Mesendoderm (in vitro differentiated cells): ENCODE results near the gene GNA14.
"Not testable (repeated sequence)": the region's sequence is repeated elsewhere in the genome, so short reads cannot be mapped to it uniquely, and the experiment has no call there.

ENCODE experiments used
- DNase-seq: peaks from one replicate; pipeline ENCODE4 v3.0.0; 2013
- H2AK5ac ChIP-seq: 2 replicates; pipeline ENCODE4 v1.6.1; 2013; ENCODE audit warnings: low read length, inconsistent platforms
- H2BK120ac ChIP-seq: 2 replicates; pipeline ENCODE4 v1.6.1; 2013; ENCODE audit warnings: low read depth, mild to moderate bottlenecking, low read length, moderate library complexity, mixed read lengths
- H2BK15ac ChIP-seq: replicated peaks from 2 replicates; pipeline ENCODE4 v1.6.1; 2013; ENCODE audit warnings: low read depth, mild to moderate bottlenecking, moderate library complexity
- H2BK5ac ChIP-seq: 2 replicates; pipeline ENCODE4 v1.6.1; 2013; ENCODE audit warnings: low read length, inconsistent platforms
- H3K18ac ChIP-seq: 2 replicates; pipeline ENCODE4 v1.6.1; 2013; ENCODE audit warnings: mild to moderate bottlenecking, low read length, mixed read lengths
- H3K23ac ChIP-seq: one replicate; pipeline ENCODE4 v1.6.1; 2013; ENCODE audit warnings: low read length
- H3K27ac ChIP-seq: 2 replicates; pipeline ENCODE4 v1.5.1; 2013; ENCODE audit warnings: low read depth, mild to moderate bottlenecking, inconsistent platforms, low read length, moderate library complexity
- H3K27me3 ChIP-seq: 2 replicates; pipeline ENCODE4 v1.6.1; 2013; ENCODE audit warnings: low read length, control low read depth, mild to moderate bottlenecking, inconsistent platforms; ENCODE audit not compliant: insufficient read depth, poor library complexity
- H3K36me3 ChIP-seq: 2 replicates; pipeline ENCODE4 v1.6.1; 2013; ENCODE audit warnings: low read length, inconsistent platforms; ENCODE audit not compliant: control insufficient read depth, insufficient read depth
- H3K4ac ChIP-seq: one replicate; pipeline ENCODE4 v1.6.1; 2013; ENCODE audit warnings: low read depth, mild to moderate bottlenecking, low read length, moderate library complexity
- H3K4me1 ChIP-seq: 2 replicates; pipeline ENCODE4 v1.6.1; 2013; ENCODE audit warnings: low read depth, low read length, inconsistent platforms; ENCODE audit not compliant: control insufficient read depth
- H3K4me2 ChIP-seq: 2 replicates; pipeline ENCODE4 v1.6.1; 2013; ENCODE audit warnings: low read length
- H3K4me3 ChIP-seq: 2 replicates; pipeline ENCODE4 v1.5.1; 2013; ENCODE audit warnings: mild to moderate bottlenecking, low read length
- H3K56ac ChIP-seq: one replicate; pipeline ENCODE4 v1.6.1; 2013; ENCODE audit warnings: low read length
- H3K79me1 ChIP-seq: 2 replicates; pipeline ENCODE4 v1.6.1; 2013; ENCODE audit warnings: low read length, inconsistent platforms
- H3K79me2 ChIP-seq: 2 replicates; pipeline ENCODE4 v1.6.1; 2013; ENCODE audit warnings: mild to moderate bottlenecking, low read length; ENCODE audit not compliant: control insufficient read depth, insufficient read depth
- H3K9ac ChIP-seq: 2 replicates; pipeline ENCODE4 v1.6.1; 2013; ENCODE audit warnings: low read length, inconsistent platforms
- H4K5ac ChIP-seq: one replicate; pipeline ENCODE4 v1.6.1; 2013; ENCODE audit warnings: low read length
- H4K8ac ChIP-seq: one replicate; pipeline ENCODE4 v1.6.1; 2013; ENCODE audit warnings: low read depth, mild to moderate bottlenecking, control low read depth, low read length, moderate library complexity
- WGBS: extraction: QIAGEN DNeasy Blood & Tissue Kit; methylation state at CpG from one replicate; pipeline ENCODE4 v1.1.7; 2013; ENCODE audit warnings: low lambda C conversion rate, missing lambda C conversion rate; ENCODE audit not compliant: insufficient coverage; ENCODE audit errors: extremely low coverage; 5-methylcytosine and 5-hydroxymethylcytosine counted together

The GNA14 gene

DNA sequence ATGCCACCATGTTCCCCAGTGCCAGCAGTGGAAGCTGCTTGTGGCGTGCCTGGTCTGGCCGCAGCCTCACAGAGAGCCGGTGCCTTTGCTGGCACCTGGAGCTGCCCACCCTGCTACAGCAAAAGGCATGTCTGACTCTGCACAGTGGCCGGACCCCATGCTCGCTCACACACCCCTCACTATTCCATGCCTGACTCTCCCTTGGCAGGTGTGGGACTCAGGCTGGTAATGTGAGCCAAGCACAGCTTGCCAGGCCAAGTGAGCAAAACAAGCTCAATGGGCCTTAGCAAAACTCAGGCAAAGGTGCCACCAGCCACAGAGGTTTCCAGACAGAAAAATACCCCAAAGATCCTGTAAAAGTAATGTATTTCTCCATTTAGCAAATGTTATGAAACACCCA lies 15.5 kb downstream of the GNA14 start:
- no peak overlapping the region for H2BK120ac ChIP-seq
- H3K18ac ChIP-seq = no peak overlapping the region
- H3K4me2 ChIP-seq = no peak overlapping the region
- H3K27me3 ChIP-seq = no peaks in the 10 kb centered on the region
- H3K79me2 ChIP-seq = no peaks in the 10 kb centered on the region
- H3K4me3 ChIP-seq = no peak overlapping the region
- no CpG with 5 or more reads among the region's 5 CpGs for whole genome bisulfite sequencing
- no peak for DNase-seq
- no peaks in the 10 kb centered on the region for H3K4me1 ChIP-seq
- H2AK5ac ChIP-seq = no peak overlapping the region
- no peak overlapping the region for H3K4ac ChIP-seq
- H4K5ac ChIP-seq = no peak overlapping the region
- no peak overlapping the region for H3K56ac ChIP-seq
- H3K27ac ChIP-seq = no peak overlapping the region
- no peak overlapping the region for H2BK15ac ChIP-seq
- H3K36me3 ChIP-seq = no peaks in the 10 kb centered on the region
- H3K9ac ChIP-seq = no peak overlapping the region
- no peak overlapping the region for H3K23ac ChIP-seq
- H3K79me1 ChIP-seq = no peaks in the 10 kb centered on the region
- H4K8ac ChIP-seq = no peak overlapping the region
- no peak overlapping the region for H2BK5ac ChIP-seq

DNA sequence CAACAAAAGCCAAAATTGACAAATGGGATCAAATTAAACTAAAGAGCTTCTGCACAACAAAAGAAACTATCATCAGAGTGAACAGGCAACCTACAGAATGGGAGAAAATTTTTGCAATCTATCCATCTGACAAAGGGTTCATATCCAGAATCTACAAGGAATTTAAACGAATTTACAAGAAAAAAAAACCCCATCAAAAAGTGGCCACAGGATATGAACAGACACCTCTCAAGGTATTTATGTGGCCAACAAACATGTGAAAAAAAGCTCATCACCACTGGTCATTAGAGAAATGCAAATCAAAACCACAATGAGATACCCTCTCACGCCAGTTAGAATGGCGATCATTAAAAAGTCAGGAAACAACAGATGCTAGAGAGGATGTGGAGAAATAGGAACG lies 19.3 kb downstream of the GNA14 start:
- H3K23ac ChIP-seq, H3K79me1 ChIP-seq, H3K4me2 ChIP-seq, H3K9ac ChIP-seq, H3K4me1 ChIP-seq, H3K36me3 ChIP-seq, H2BK15ac ChIP-seq, H2BK5ac ChIP-seq, DNase-seq, H2AK5ac ChIP-seq, H3K27me3 ChIP-seq, H2BK120ac ChIP-seq, H3K56ac ChIP-seq, H3K27ac ChIP-seq, H3K4ac ChIP-seq, H3K18ac ChIP-seq, H4K8ac ChIP-seq, H3K4me3 ChIP-seq, H3K79me2 ChIP-seq, H4K5ac ChIP-seq: not testable (repeated sequence)
- WGBS = no CpG with 5 or more reads among the region's 4 CpGs

DNA sequence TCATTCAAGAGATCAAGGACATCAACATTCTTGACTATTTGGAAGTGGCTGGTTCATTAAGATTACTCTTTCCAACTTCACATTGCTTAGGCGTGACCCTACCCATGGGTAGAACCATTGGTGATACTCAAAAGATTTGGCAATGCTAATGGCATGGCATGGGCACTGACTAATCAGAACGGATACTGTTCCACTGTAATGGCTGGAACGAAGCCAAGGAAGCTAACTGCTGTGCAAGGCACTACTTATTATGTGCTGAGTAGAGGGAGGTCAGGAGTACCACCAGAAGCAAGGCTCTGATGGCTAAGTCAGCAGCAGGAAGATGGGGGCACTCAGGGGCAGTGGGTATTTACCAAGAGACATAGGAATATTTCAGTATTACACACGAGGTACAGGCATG lies 31.9 kb downstream of the GNA14 start:
- Histone ChIP-seq H3K79me1 (no peaks in the 10 kb centered on the region), H2BK120ac (no peak overlapping the region), H3K56ac (no peak overlapping the region), H3K23ac (no peak overlapping the region), H3K4me1 (no peaks in the 10 kb centered on the region), H3K36me3 (no peaks in the 10 kb centered on the region), H2AK5ac (peak overlapping the region; percentile 25), H2BK15ac (no peak overlapping the region), H3K27me3 (no peaks in the 10 kb centered on the region), H3K4ac (no peak overlapping the region), H3K4me3 (no peak overlapping the region), H3K9ac (no peak overlapping the region), H3K27ac (no peak overlapping the region), H4K8ac (no peak overlapping the region), H2BK5ac (no peak overlapping the region), H3K79me2 (no peaks in the 10 kb centered on the region), H3K18ac (no peak overlapping the region), H4K5ac (no peak overlapping the region), H3K4me2 (no peak overlapping the region)
- no CpG with 5 or more reads among the region's 4 CpGs for WGBS
- no peak for DNase-seq

DNA sequence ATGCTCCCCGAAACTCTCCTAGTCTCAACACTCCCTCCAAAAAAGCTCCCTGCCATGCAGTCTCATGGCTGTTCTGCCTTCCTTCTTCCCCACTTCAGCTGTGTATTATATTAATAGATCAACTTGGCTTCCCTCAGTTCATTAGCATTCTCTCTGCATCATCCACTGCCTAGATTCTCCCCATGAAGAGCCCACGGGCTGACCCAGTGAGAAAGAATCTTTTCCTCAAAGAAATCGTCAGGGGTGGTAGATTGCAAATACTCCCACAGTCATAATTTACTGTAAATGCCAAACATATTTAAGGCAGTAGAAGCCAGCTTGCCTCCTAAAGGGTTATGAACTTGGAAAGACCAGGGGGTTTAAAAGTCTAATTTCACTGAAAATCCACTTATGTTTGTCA lies 33.5 kb downstream of the GNA14 start:
- no peaks in the 10 kb centered on the region for H3K27me3 ChIP-seq
- no peak overlapping the region for H2BK15ac ChIP-seq
- H2BK5ac ChIP-seq = no peak overlapping the region
- no peak overlapping the region for H3K56ac ChIP-seq
- no peak overlapping the region for H4K8ac ChIP-seq
- no peak overlapping the region for H3K4ac ChIP-seq
- H3K23ac ChIP-seq = no peak overlapping the region
- H4K5ac ChIP-seq = no peak overlapping the region
- no peaks in the 10 kb centered on the region for H3K79me1 ChIP-seq
- no peak overlapping the region for H2AK5ac ChIP-seq
- WGBS = no CpG with 5 or more reads among the region's 3 CpGs
- no peak overlapping the region for H3K27ac ChIP-seq
- no peak overlapping the region for H2BK120ac ChIP-seq
- H3K4me2 ChIP-seq = no peak overlapping the region
- DNase-seq = no peak
- no peak overlapping the region for H3K18ac ChIP-seq
- peaks cover 2% of the 10 kb centered on the region for H3K4me1 ChIP-seq
- no peaks in the 10 kb centered on the region for H3K36me3 ChIP-seq
- H3K9ac ChIP-seq = no peak overlapping the region
- H3K79me2 ChIP-seq = no peaks in the 10 kb centered on the region
- no peak overlapping the region for H3K4me3 ChIP-seq

DNA sequence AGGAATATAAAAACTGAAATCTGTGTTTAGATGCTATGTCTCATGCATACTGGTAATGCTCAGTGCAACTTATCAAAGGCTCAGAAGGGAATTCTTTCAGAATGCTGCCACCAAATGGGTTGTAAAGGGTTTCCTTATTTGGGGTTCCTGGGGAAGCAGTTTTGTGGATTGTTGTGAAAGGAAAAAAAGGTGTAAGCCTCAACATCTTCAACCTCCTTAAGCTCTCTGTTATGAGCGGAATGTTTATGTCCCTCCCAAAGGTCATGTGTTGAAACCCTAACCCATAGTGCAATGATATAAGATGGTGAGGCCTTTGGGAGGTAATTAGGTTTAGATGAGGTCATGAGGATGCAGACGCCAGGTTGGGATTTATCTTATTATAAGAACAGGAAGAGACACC lies 41.6 kb downstream of the GNA14 start:
- Histone ChIP-seq H3K4ac (no peak overlapping the region), H3K27me3 (no peaks in the 10 kb centered on the region), H3K9ac (no peak overlapping the region), H2BK120ac (no peak overlapping the region), H3K4me3 (no peak overlapping the region), H3K79me1 (no peaks in the 10 kb centered on the region), H3K18ac (peak overlapping the region; percentile 75), H3K56ac (no peak overlapping the region), H3K4me1 (peaks cover 15% of the 10 kb centered on the region), H3K79me2 (no peaks in the 10 kb centered on the region), H2BK15ac (no peak overlapping the region), H3K27ac (peak overlapping the region; percentile 19), H2AK5ac (no peak overlapping the region), H4K5ac (no peak overlapping the region), H3K36me3 (no peaks in the 10 kb centered on the region), H2BK5ac (no peak overlapping the region), H4K8ac (peak overlapping the region; percentile 65), H3K23ac (no peak overlapping the region), H3K4me2 (no peak overlapping the region)
- WGBS = no CpG with 5 or more reads among the region's 2 CpGs
- DNase-seq = peak; percentile 86

DNA sequence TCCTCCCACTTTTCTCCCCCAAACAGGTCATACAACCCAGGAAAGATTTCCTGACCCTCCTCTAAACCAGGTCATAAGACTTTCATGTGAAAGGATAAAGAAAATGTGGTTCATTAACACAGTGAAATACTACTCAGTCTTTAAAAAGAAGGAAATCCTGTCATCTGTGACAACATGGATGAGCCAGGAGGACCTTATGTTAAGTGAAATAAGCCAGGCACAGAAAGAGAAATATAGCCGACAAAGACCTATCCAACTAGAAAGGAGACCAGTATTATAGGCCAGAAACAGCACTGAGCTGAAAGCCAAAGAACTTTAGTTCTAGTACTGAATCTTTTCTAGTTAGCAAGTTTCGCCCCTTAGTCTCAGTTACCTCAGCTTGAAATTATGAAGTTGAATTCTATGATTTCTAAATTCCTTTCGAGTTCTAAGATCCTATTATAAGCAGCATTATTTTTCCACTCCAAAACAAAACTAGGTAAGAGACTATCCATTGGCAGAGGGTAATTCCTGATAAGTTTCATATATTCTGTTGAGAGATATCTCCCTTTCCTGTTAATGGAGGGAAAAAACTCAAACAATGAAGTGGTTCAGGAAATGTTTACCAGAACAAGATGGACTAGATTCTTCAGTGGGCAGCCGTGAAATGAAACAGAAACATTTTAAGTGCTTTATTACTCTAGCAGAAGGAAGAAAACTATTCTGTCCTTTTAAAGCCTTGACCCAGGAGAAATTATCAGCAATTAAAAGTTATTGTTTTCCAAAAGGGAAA lies 42.5 kb downstream of the GNA14 start:
- no peak overlapping the region for H3K9ac ChIP-seq
- H2BK15ac ChIP-seq = peak overlapping the region; percentile 19
- H3K4me2 ChIP-seq = no peak overlapping the region
- H3K56ac ChIP-seq = peak overlapping the region; percentile 28
- H3K79me2 ChIP-seq = no peaks in the 10 kb centered on the region
- no CpG with 5 or more reads among the region's 4 CpGs for WGBS
- no peak overlapping the region for H3K4ac ChIP-seq
- no peak overlapping the region for H3K18ac ChIP-seq
- no peak overlapping the region for H2BK120ac ChIP-seq
- H2BK5ac ChIP-seq = no peak overlapping the region
- no peak overlapping the region for H3K27ac ChIP-seq
- H3K79me1 ChIP-seq = no peaks in the 10 kb centered on the region
- H4K5ac ChIP-seq = no peak overlapping the region
- no peaks in the 10 kb centered on the region for H3K27me3 ChIP-seq
- H3K4me3 ChIP-seq = no peak overlapping the region
- no peak overlapping the region for H3K23ac ChIP-seq
- no peak for DNase-seq
- H3K36me3 ChIP-seq = no peaks in the 10 kb centered on the region
- peaks cover 13% of the 10 kb centered on the region for H3K4me1 ChIP-seq
- no peak overlapping the region for H2AK5ac ChIP-seq
- no peak overlapping the region for H4K8ac ChIP-seq
